DOHH2 (cell line): ENCODE data around the gene SLC25A43.

Source experiments
- EZH2phosphoT487 ChIP-seq: fragments of 200-600 bp; sonication (generic); IDR thresholded peaks from 2 replicates; pipeline ENCODE4 v1.6.1; 2017; ENCODE audit warnings: borderline replicate concordance, mild to moderate bottlenecking, antibody characterized with exemption, low read length, moderate library complexity, mixed read lengths
- TF ChIP-seq, protein P1 (sequence below): fragments of 200-600 bp; sonication (generic); IDR thresholded peaks from one replicate; pipeline ENCODE4 v1.5.1; 2014; ENCODE audit warnings: antibody characterized with exemption, mild to moderate bottlenecking, low read depth, low read length; ENCODE audit not compliant: poor library complexity, severe bottlenecking

DNA sequence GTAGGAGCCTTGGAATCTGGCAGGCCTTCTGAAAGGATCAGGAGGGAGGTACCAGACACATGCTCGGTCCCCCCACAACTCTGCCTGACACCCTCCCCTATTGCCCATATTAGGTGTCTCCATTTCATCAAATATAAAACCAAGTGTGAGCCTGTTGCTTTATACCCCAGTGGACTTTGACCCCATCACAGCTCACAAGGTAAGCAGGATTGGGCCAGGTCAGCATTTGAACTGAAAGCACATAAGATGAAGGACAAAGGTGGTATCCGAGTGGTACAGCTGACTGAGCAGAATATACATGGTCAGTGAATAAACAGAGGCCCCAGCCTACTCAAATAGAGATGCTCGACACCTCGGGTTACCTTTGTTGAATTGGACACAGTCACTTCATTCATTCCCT is 20.0 kb downstream of the SLC25A43 start:
- TF ChIP-seq EZH2phosphoT487, result no peak
- TF ChIP-seq, protein P1, sequence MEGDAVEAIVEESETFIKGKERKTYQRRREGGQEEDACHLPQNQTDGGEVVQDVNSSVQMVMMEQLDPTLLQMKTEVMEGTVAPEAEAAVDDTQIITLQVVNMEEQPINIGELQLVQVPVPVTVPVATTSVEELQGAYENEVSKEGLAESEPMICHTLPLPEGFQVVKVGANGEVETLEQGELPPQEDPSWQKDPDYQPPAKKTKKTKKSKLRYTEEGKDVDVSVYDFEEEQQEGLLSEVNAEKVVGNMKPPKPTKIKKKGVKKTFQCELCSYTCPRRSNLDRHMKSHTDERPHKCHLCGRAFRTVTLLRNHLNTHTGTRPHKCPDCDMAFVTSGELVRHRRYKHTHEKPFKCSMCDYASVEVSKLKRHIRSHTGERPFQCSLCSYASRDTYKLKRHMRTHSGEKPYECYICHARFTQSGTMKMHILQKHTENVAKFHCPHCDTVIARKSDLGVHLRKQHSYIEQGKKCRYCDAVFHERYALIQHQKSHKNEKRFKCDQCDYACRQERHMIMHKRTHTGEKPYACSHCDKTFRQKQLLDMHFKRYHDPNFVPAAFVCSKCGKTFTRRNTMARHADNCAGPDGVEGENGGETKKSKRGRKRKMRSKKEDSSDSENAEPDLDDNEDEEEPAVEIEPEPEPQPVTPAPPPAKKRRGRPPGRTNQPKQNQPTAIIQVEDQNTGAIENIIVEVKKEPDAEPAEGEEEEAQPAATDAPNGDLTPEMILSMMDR, result no peak
